Eye (tissue), 1 donor: ENCODE measurements around the gene LENG8.
"Not testable (repeated sequence)": the region's sequence is repeated elsewhere in the genome, so short reads cannot be mapped to it uniquely, and the experiment has no call there.

Experiments
- DNase-seq: peaks from one replicate; pipeline ENCODE4 v3.0.0-alpha.2; 2015

LENG8 gene

GRCh38 chr19:54444737-54445136 is 4.3 kb upstream of the LENG8 start:
- DNase-seq: no peak

GRCh38 chr19:54446349-54446748 is 2.6 kb upstream of the LENG8 start:
- DNase-seq: not testable (repeated sequence)

GRCh38 chr19:54448040-54448773 is 792 bp upstream of the LENG8 start:
- DNase-seq: peak; percentile 81

GRCh38 chr19:54449701-54450069 is 686 bp downstream of the LENG8 start:
- DNase-seq: no peak

GRCh38 chr19:54451331-54451871 is 2.4 kb downstream of the LENG8 start:
- no peak for DNase-seq

GRCh38 chr19:54451997-54452396 is 3.0 kb downstream of the LENG8 start:
- no peak for DNase-seq

- DNase-seq: no peak
Measured at GRCh38 chr19:54452626-54453025, 3.6 kb downstream of the LENG8 start.

- DNase-seq: no peak
Measured at GRCh38 chr19:54453921-54454780, 5.2 kb downstream of the LENG8 start.

- no peak for DNase-seq
Measured at GRCh38 chr19:54454781-54455675, 6.0 kb downstream of the LENG8 start.

- DNase-seq: no peak
Measured at GRCh38 chr19:54455786-54456422, 6.9 kb downstream of the LENG8 start.

GRCh38 chr19:54456423-54457373 is 7.7 kb downstream of the LENG8 start:
- DNase-seq: no peak

GRCh38 chr19:54457773-54458647 is 9.0 kb downstream of the LENG8 start:
- no peak for DNase-seq

- DNase-seq: no peak
Measured at GRCh38 chr19:54458648-54459281, 9.8 kb downstream of the LENG8 start.

- DNase-seq: no peak
Measured at GRCh38 chr19:54459282-54460229, 10.6 kb downstream of the LENG8 start.

- DNase-seq: no peak
Measured at GRCh38 chr19:54460230-54461005, 11.4 kb downstream of the LENG8 start.

GRCh38 chr19:54461210-54461609 is 12.2 kb downstream of the LENG8 start:
- DNase-seq: no peak

GRCh38 chr19:54461613-54462012 is 12.6 kb downstream of the LENG8 start:
- DNase-seq: peak; percentile 22
